ENCODE results near the gene CYTIP.

DNA sequence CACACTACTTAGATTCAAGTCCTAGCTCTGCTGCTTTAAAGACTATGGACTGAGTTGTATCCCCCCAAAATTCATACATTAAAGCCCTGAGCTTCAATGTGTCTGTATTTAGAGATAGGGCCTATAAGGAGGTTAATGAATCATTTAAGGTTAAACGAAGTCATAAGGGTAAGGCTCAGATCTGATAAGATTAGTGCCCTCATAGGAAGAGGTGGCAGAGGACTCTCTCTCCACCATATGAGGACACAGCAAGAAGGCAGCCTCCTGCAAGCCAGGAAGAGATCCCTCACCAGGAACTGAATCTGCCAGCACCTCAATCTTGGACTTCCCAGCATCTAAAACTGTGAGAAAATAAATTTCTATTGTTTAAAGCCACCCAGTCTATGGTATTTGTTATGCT, 3.1 kb upstream of the CYTIP start:
- TF ChIP-seq GATA2 (IDR thresholded peaks at IDR 0.05; ENCODE audit: low read depth, low read length) = no peak
- TF ChIP-seq GATA3 (IDR thresholded peaks at IDR 0.05; ENCODE audit: low read depth, low read length) = no peak

All from SH-SY5Y (cell line).